Inferior parietal cortex (tissue), 1 donor: ENCODE results near the gene LBP.
"Not testable (repeated sequence)": the region's sequence is repeated elsewhere in the genome, so short reads cannot be mapped to it uniquely, and the experiment has no call there.

Experiments
- DNase-seq: peaks from one replicate; pipeline ENCODE4 v3.0.0-alpha.2; 2016; ENCODE audit errors: extremely low spot score

Gene LBP

GRCh38 chr20:38349856-38350255 lies 3.6 kb downstream of the LBP start:
- no peak for DNase-seq

GRCh38 chr20:38350879-38351775 lies 4.8 kb downstream of the LBP start:
- DNase-seq, result no peak

- DNase-seq, result no peak
Observed at GRCh38 chr20:38353316-38353715, 7.0 kb downstream of the LBP start.

- DNase-seq, result no peak
Observed at GRCh38 chr20:38354227-38354626, 7.9 kb downstream of the LBP start.

GRCh38 chr20:38355161-38356012 lies 9.1 kb downstream of the LBP start:
- peak; percentile 36 for DNase-seq

- no peak for DNase-seq
Observed at GRCh38 chr20:38357653-38358207, 11.4 kb downstream of the LBP start.

GRCh38 chr20:38358556-38358955 lies 12.3 kb downstream of the LBP start:
- no peak for DNase-seq

GRCh38 chr20:38363004-38363747 lies 16.9 kb downstream of the LBP start:
- no peak for DNase-seq

- DNase-seq, result no peak
Observed at GRCh38 chr20:38369389-38369788, 23.1 kb downstream of the LBP start.

- no peak for DNase-seq
Observed at GRCh38 chr20:38372806-38373205, 26.5 kb downstream of the LBP start.

- no peak for DNase-seq
Observed at GRCh38 chr20:38373231-38373867, 27.1 kb downstream of the LBP start.

- DNase-seq, result no peak
Observed at GRCh38 chr20:38373898-38374297, 27.6 kb downstream of the LBP start.

GRCh38 chr20:38377039-38377685 lies 30.9 kb downstream of the LBP start:
- DNase-seq, result no peak

- DNase-seq, result not testable (repeated sequence)
Observed at GRCh38 chr20:38377838-38378237, 31.6 kb downstream of the LBP start.

GRCh38 chr20:38383147-38383546 lies 36.9 kb downstream of the LBP start:
- DNase-seq, result no peak

- DNase-seq, result no peak
Observed at GRCh38 chr20:38386004-38386403, 39.7 kb downstream of the LBP start.

GRCh38 chr20:38386851-38387250 lies 40.6 kb downstream of the LBP start:
- no peak for DNase-seq

GRCh38 chr20:38387953-38388352 lies 41.7 kb downstream of the LBP start:
- no peak for DNase-seq

GRCh38 chr20:38392356-38392755 lies 46.1 kb downstream of the LBP start:
- DNase-seq, result no peak

- DNase-seq, result no peak
Observed at GRCh38 chr20:38393259-38393658, 47.0 kb downstream of the LBP start.

- no peak for DNase-seq
Observed at GRCh38 chr20:38395165-38395564, 48.9 kb downstream of the LBP start.
